ENCODE results near the gene L1CAM. TPM values are rescaled to one million over a fixed set of nuclear protein-coding genes. Genes with fewer than 3 reads are reported as not detected.
"Not testable (repeated sequence)": the region's sequence is repeated elsewhere in the genome, so short reads cannot be mapped to it uniquely, and the experiment has no call there.

L1CAM gene
- total RNA-seq, 2 experiments from 2014 or later: not detected

- Histone ChIP-seq H3K79me2 (ENCODE audit: insufficient read depth, low read depth, low read length) (no peaks in the 10 kb centered on the region), H3K4me1 (ENCODE audit: insufficient read depth, low read length, poor library complexity, severe bottlenecking) (no peaks in the 10 kb centered on the region), H3K9me3 (ENCODE audit: low read length) (no peaks in the 10 kb centered on the region), H3K4me2 (ENCODE audit: low read length) (no peak overlapping the region), H2AFZ (ENCODE audit: low read length) (no peak overlapping the region), H4K20me1 (ENCODE audit: insufficient read depth, low read length) (no peaks in the 10 kb centered on the region), H3K9me2 (ENCODE audit: insufficient read depth, low read length) (no peaks in the 10 kb centered on the region), H3K4me3 (ENCODE audit: low read depth, low read length, poor library complexity, severe bottlenecking) (no peak overlapping the region), H3K36me3 (ENCODE audit: insufficient read depth, low read length) (no peaks in the 10 kb centered on the region), H3K27ac (ENCODE audit: low read depth, low read length, poor library complexity, severe bottlenecking) (no peak overlapping the region)
- DNase-seq (ENCODE audit: low spot score): no peak
- ChIA-PET POLR2A (no interaction called here), CTCF (ENCODE audit: unreplicated experiment) (no interaction called here)
- intact Hi-C loops (cut with micrococcal nuclease; ENCODE audit: unreplicated experiment): loop anchor here (10.0 kb wide), 1 partner anchor 65 kb away; the partner anchor contains the start of gene L1CAM
- no peak for TF ChIP-seq CTCF (conservative IDR thresholded peaks at IDR 0.05; ENCODE audit: low read length)
- TF ChIP-seq EZH2phosphoT487 (IDR thresholded peaks at IDR 0.05; ENCODE audit: borderline replicate concordance, low read depth, low read length): no peak
- no TSS peak for BruUV-seq (replicated peaks)
These were observed 66.5 kb downstream of the L1CAM start for GRCh38 chrX:153819384-153820040.

GRCh38 chrX:153818571-153819383, 67.2 kb downstream of the L1CAM start:
- ChIA-PET CTCF (ENCODE audit: unreplicated experiment) (no interaction called here), POLR2A (no interaction called here)
- no peak overlapping the region for H3K27ac ChIP-seq (ENCODE audit: low read depth, low read length, poor library complexity, severe bottlenecking)
- no peaks in the 10 kb centered on the region for H3K4me1 ChIP-seq (ENCODE audit: insufficient read depth, low read length, poor library complexity, severe bottlenecking)
- intact Hi-C loops (cut with micrococcal nuclease; ENCODE audit: unreplicated experiment): no loop called here
- H3K9me3 ChIP-seq (ENCODE audit: low read length): no peaks in the 10 kb centered on the region
- no peaks in the 10 kb centered on the region for H4K20me1 ChIP-seq (ENCODE audit: insufficient read depth, low read length)
- H3K4me3 ChIP-seq (ENCODE audit: low read depth, low read length, poor library complexity, severe bottlenecking): no peak overlapping the region
- H3K9me2 ChIP-seq (ENCODE audit: insufficient read depth, low read length): no peaks in the 10 kb centered on the region
- BruUV-seq (replicated peaks): no TSS peak
- DNase-seq (ENCODE audit: low spot score): no peak
- H3K4me2 ChIP-seq (ENCODE audit: low read length): no peak overlapping the region
- H2AFZ ChIP-seq (ENCODE audit: low read length): no peak overlapping the region
- TF ChIP-seq CTCF (conservative IDR thresholded peaks at IDR 0.05; ENCODE audit: low read length) (no peak), EZH2phosphoT487 (IDR thresholded peaks at IDR 0.05; ENCODE audit: borderline replicate concordance, low read depth, low read length) (no peak)
- no peaks in the 10 kb centered on the region for H3K36me3 ChIP-seq (ENCODE audit: insufficient read depth, low read length)
- H3K79me2 ChIP-seq (ENCODE audit: insufficient read depth, low read depth, low read length): no peaks in the 10 kb centered on the region

GRCh38 chrX:153818064-153818463, 67.9 kb downstream of the L1CAM start:
- H3K27ac ChIP-seq (ENCODE audit: low read depth, low read length, poor library complexity, severe bottlenecking); H4K20me1 ChIP-seq (ENCODE audit: insufficient read depth, low read length); CTCF ChIA-PET (ENCODE audit: unreplicated experiment); H3K36me3 ChIP-seq (ENCODE audit: insufficient read depth, low read length); H3K79me2 ChIP-seq (ENCODE audit: insufficient read depth, low read depth, low read length); POLR2A ChIA-PET; H2AFZ ChIP-seq (ENCODE audit: low read length); H3K4me1 ChIP-seq (ENCODE audit: insufficient read depth, low read length, poor library complexity, severe bottlenecking); H3K9me2 ChIP-seq (ENCODE audit: insufficient read depth, low read length); BruUV-seq (replicated peaks); H3K4me2 ChIP-seq (ENCODE audit: low read length); DNase-seq (ENCODE audit: low spot score); H3K4me3 ChIP-seq (ENCODE audit: low read depth, low read length, poor library complexity, severe bottlenecking); intact Hi-C loops (cut with micrococcal nuclease; ENCODE audit: unreplicated experiment); H3K9me3 ChIP-seq (ENCODE audit: low read length): not testable (repeated sequence)
